NB4 (cell line): Measurements from ENCODE around the gene KAZN.
A peak's percentile ranks its signal among the peaks of the same experiment; 100 is the strongest.

Source experiments
- DNase-seq: peaks from one replicate; pipeline ENCODE4 v3.0.0; 2010; ENCODE audit warnings: low read depth
- H3K4me3 ChIP-seq: one replicate; pipeline ENCODE4 v1.5.1; 2011; ENCODE audit warnings: mild to moderate bottlenecking, low read depth, low read length, moderate library complexity
- MAX ChIP-seq: IDR thresholded peaks from 2 replicates; pipeline ENCODE4 v1.6.1; 2011; ENCODE audit warnings: low read depth, low read length
- MYC ChIP-seq: IDR thresholded peaks from 2 replicates; pipeline ENCODE4 v1.6.1; 2011; ENCODE audit warnings: low read depth, low read length
- POLR2A ChIP-seq: IDR thresholded peaks from 2 replicates; pipeline ENCODE4 v1.6.1; 2011; ENCODE audit warnings: mild to moderate bottlenecking; ENCODE audit not compliant: insufficient read length; ENCODE audit errors: extremely low read depth
- TF ChIP-seq, protein P1 (sequence below): IDR thresholded peaks from one replicate; pipeline ENCODE4 v1.5.1; 2012; ENCODE audit warnings: low read depth, low read length

The KAZN gene

DNA sequence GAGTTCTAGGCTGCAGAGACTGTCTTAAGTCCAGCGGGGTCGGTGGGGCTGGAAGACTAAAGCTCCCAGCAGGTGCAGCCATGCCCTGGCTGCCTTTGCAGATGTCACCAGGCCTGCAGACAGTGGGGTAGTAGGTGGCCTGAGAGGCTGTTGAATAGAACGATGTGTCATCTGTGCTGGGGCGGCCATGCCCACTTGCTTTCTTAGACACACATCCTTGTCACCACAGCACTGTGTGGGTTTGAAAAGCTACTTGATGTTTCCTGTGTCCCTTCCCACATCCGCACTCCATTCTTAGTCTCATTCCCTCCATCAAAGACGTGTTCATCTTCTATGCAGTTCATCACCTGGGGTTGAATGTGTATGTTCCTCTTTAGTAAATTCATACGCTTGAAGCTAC is 370.5 kb downstream of the KAZN start:
- no peak overlapping the region for H3K4me3 ChIP-seq
- no peak for DNase-seq
- no peak for TF ChIP-seq POLR2A
- TF ChIP-seq, protein P1, sequence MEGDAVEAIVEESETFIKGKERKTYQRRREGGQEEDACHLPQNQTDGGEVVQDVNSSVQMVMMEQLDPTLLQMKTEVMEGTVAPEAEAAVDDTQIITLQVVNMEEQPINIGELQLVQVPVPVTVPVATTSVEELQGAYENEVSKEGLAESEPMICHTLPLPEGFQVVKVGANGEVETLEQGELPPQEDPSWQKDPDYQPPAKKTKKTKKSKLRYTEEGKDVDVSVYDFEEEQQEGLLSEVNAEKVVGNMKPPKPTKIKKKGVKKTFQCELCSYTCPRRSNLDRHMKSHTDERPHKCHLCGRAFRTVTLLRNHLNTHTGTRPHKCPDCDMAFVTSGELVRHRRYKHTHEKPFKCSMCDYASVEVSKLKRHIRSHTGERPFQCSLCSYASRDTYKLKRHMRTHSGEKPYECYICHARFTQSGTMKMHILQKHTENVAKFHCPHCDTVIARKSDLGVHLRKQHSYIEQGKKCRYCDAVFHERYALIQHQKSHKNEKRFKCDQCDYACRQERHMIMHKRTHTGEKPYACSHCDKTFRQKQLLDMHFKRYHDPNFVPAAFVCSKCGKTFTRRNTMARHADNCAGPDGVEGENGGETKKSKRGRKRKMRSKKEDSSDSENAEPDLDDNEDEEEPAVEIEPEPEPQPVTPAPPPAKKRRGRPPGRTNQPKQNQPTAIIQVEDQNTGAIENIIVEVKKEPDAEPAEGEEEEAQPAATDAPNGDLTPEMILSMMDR, result no peak
- TF ChIP-seq MAX, result no peak
- no peak for TF ChIP-seq MYC

GRCh38 chr1:14970115-14970798 is 371.8 kb downstream of the KAZN start:
- peak; percentile 68 for DNase-seq
- TF ChIP-seq MAX (peak; percentile 90), POLR2A (no peak)
- no peak overlapping the region for H3K4me3 ChIP-seq

- TF ChIP-seq, protein P1, result no peak
- no peak for TF ChIP-seq MAX
- TF ChIP-seq MYC, result no peak
- TF ChIP-seq POLR2A, result no peak
- DNase-seq, result no peak
- no peak overlapping the region for H3K4me3 ChIP-seq
Measured at GRCh38 chr1:14970799-14971141, 372.3 kb downstream of the KAZN start.

- H3K4me3 ChIP-seq, result no peak overlapping the region
- TF ChIP-seq, protein P1, result no peak
- TF ChIP-seq MAX (no peak), POLR2A (no peak), MYC (no peak)
- DNase-seq, result no peak
Measured at GRCh38 chr1:14971221-14971620, 372.7 kb downstream of the KAZN start.

DNA sequence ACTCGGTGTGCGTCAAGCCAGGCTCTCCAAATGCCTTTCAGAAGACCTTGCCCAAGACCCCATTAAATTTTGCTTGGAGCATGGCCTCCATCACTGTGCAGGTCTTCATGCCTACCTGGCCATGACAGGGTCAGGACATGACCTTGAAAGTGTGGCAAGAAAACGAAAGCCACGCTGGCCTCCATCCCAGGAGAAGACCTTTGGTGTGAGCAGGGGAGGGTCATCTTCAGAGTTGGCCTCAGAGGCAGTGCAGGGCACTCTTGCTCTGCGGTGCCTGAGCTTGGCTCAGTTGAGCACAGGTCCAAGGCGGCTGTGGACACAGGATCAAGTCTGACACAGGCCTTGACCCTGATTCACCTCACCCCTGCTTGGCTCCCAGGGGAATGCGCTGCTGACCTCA is 373.6 kb downstream of the KAZN start:
- H3K4me3 ChIP-seq, result no peak overlapping the region
- no peak for DNase-seq
- TF ChIP-seq MAX (no peak), MYC (no peak), POLR2A (no peak)
- TF ChIP-seq, protein P1, result no peak

GRCh38 chr1:14973773-14974172 is 375.3 kb downstream of the KAZN start:
- no peak for DNase-seq
- H3K4me3 ChIP-seq, result no peak overlapping the region
- TF ChIP-seq MAX (no peak), MYC (no peak), POLR2A (no peak)
- TF ChIP-seq, protein P1, result no peak
